Measurements from ENCODE around the gene MYO1G. TPM values are rescaled to one million over a fixed set of nuclear protein-coding genes. Genes with fewer than 3 reads are reported as not detected.

The MYO1G gene
- total and polyA plus RNA-seq, 9 of the 15 experiments (the other 6 are each of a cell fraction or from before 2014, with no cell fraction given) = 0.03 to 0.62 (median 0.13) TPM; not detected in 1

DNA sequence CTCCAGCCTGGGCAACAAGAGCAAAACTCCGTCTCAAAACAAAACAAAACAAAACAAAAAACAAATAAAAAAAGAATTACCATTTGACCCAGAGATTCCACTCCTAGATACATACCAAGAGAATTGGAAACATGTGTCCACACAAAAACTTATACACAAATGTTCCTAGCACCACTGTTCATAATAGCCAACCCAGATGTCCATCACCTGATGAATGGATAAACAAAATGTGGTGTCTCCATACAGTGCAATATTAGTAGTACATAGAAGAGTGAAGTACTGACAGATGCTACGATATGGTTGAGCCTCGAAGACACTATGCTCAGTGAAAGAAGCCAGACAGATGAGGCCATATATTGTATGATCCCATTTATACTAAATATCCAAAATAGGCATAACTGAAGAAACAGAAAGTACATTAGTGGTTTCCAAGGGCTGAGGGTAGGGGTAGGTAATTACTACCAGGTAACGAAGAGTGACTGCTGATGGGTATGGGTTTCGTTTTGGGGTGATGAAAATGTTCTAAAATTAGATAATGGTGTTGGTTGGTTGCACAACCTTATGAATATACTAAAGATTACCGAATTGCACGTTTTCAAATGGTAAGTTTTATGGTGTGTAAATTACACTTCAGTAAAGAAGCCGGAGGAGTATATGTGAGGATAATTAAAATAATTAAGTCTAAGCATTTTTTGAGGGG lies 20.0 kb downstream of the MYO1G start:
- H4K20me1 ChIP-seq (replicated peaks; ENCODE audit: control insufficient read depth, insufficient read depth, low read length) = no peaks in the 10 kb centered on the region
- no peaks in the 10 kb centered on the region for H3K36me3 ChIP-seq (ENCODE audit: control insufficient read depth, insufficient read depth, low read length)
- no peaks in the 10 kb centered on the region for H3K79me2 ChIP-seq (ENCODE audit: control insufficient read depth, insufficient read depth, low read length)
- no peaks in the 10 kb centered on the region for H3K27me3 ChIP-seq (ENCODE audit: control insufficient read depth in 2 of 2, insufficient read depth in 2 of 2, low read length in 2 of 2)
- H3K27ac ChIP-seq (ENCODE audit: extremely low read depth, low read depth, low read length) = peak overlapping the region; percentile 35; the same call in 2 of the 3 replicates
- DNase-seq (ENCODE audit: extremely low read depth in 1 of 4, low spot score in 3 of 4) = no peak
- H3K4me1 ChIP-seq (replicated peaks in 1 of 2; ENCODE audit: control insufficient read depth in 2 of 2, insufficient read depth in 2 of 2, low read length in 2 of 2) = peaks cover 28 to 39% of the 10 kb centered on the region in 2 experiments
- no peak overlapping the region for H3K4me3 ChIP-seq
- ChIA-PET CTCF (ENCODE audit: low intra/inter-chr PET ratio) (no interaction called here), POLR2A (interaction anchor here (0.5 to 0.6 kb wide), 2 partner anchors 11 to 28 kb away, joined by 3 read pairs; no protein-coding TSS in a partner anchor)
- no peak for FAIRE-seq
- ATAC-seq = no peak
- BruUV-seq (replicated peaks) = no TSS peak
- H3K9me1 ChIP-seq (ENCODE audit: control insufficient read depth, insufficient read depth, low read length) = no peaks in the 10 kb centered on the region
- peak overlapping the region; percentile 54 for H3K4me2 ChIP-seq (ENCODE audit: insufficient read depth, low read length)
- H2AFZ ChIP-seq (ENCODE audit: low read depth, low read length) = peak overlapping the region; percentile 80
- peak overlapping the region in 1 of 2 experiments; percentile 27; a peak in 2 of 4 replicates for H3K9ac ChIP-seq (ENCODE audit: insufficient read depth in 1 of 2, low read depth in 2 of 2, low read length in 2 of 2)
- no peaks in the 10 kb centered on the region for H3K9me3 ChIP-seq (replicated peaks; ENCODE audit: control insufficient read depth, insufficient read depth, low read depth, low read length)
- in situ Hi-C loops (cut with MboI) = no loop called here
- intact Hi-C loops (cut with micrococcal nuclease) = no loop called here
- 25% methylated on average over 8 of the region's 8 CpGs for WGBS (ENCODE audit: insufficient coverage, low coverage, missing lambda C conversion rate)
- TF ChIP-seq, protein P1, sequence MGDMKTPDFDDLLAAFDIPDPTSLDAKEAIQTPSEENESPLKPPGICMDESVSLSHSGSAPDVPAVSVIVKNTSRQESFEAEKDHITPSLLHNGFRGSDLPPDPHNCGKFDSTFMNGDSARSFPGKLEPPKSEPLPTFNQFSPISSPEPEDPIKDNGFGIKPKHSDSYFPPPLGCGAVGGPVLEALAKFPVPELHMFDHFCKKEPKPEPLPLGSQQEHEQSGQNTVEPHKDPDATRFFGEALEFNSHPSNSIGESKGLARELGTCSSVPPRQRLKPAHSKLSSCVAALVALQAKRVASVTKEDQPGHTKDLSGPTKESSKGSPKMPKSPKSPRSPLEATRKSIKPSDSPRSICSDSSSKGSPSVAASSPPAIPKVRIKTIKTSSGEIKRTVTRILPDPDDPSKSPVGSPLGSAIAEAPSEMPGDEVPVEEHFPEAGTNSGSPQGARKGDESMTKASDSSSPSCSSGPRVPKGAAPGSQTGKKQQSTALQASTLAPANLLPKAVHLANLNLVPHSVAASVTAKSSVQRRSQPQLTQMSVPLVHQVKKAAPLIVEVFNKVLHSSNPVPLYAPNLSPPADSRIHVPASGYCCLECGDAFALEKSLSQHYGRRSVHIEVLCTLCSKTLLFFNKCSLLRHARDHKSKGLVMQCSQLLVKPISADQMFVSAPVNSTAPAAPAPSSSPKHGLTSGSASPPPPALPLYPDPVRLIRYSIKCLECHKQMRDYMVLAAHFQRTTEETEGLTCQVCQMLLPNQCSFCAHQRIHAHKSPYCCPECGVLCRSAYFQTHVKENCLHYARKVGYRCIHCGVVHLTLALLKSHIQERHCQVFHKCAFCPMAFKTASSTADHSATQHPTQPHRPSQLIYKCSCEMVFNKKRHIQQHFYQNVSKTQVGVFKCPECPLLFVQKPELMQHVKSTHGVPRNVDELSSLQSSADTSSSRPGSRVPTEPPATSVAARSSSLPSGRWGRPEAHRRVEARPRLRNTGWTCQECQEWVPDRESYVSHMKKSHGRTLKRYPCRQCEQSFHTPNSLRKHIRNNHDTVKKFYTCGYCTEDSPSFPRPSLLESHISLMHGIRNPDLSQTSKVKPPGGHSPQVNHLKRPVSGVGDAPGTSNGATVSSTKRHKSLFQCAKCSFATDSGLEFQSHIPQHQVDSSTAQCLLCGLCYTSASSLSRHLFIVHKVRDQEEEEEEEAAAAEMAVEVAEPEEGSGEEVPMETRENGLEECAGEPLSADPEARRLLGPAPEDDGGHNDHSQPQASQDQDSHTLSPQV (IDR thresholded peaks at IDR 0.05) = peak; percentile 36
- no peak for TF ChIP-seq NFXL1 (CRISPR knock-in tag; IDR thresholded peaks at IDR 0.05)
- TF ChIP-seq NR2C1 (IDR thresholded peaks at IDR 0.05) = no peak
- TF ChIP-seq NR2C1 (tag; IDR thresholded peaks at IDR 0.05) = no peak
- TF ChIP-seq CEBPG (CRISPR knock-in tag; IDR thresholded peaks at IDR 0.05) = no peak
- TF ChIP-seq CEBPG (tag; conservative IDR thresholded peaks at IDR 0.05 in 1 of 2, IDR thresholded peaks at IDR 0.05 in 1 of 2) = peak; percentile 14 to 33; a peak in 1 of 4 replicates
- TF ChIP-seq, protein P2, sequence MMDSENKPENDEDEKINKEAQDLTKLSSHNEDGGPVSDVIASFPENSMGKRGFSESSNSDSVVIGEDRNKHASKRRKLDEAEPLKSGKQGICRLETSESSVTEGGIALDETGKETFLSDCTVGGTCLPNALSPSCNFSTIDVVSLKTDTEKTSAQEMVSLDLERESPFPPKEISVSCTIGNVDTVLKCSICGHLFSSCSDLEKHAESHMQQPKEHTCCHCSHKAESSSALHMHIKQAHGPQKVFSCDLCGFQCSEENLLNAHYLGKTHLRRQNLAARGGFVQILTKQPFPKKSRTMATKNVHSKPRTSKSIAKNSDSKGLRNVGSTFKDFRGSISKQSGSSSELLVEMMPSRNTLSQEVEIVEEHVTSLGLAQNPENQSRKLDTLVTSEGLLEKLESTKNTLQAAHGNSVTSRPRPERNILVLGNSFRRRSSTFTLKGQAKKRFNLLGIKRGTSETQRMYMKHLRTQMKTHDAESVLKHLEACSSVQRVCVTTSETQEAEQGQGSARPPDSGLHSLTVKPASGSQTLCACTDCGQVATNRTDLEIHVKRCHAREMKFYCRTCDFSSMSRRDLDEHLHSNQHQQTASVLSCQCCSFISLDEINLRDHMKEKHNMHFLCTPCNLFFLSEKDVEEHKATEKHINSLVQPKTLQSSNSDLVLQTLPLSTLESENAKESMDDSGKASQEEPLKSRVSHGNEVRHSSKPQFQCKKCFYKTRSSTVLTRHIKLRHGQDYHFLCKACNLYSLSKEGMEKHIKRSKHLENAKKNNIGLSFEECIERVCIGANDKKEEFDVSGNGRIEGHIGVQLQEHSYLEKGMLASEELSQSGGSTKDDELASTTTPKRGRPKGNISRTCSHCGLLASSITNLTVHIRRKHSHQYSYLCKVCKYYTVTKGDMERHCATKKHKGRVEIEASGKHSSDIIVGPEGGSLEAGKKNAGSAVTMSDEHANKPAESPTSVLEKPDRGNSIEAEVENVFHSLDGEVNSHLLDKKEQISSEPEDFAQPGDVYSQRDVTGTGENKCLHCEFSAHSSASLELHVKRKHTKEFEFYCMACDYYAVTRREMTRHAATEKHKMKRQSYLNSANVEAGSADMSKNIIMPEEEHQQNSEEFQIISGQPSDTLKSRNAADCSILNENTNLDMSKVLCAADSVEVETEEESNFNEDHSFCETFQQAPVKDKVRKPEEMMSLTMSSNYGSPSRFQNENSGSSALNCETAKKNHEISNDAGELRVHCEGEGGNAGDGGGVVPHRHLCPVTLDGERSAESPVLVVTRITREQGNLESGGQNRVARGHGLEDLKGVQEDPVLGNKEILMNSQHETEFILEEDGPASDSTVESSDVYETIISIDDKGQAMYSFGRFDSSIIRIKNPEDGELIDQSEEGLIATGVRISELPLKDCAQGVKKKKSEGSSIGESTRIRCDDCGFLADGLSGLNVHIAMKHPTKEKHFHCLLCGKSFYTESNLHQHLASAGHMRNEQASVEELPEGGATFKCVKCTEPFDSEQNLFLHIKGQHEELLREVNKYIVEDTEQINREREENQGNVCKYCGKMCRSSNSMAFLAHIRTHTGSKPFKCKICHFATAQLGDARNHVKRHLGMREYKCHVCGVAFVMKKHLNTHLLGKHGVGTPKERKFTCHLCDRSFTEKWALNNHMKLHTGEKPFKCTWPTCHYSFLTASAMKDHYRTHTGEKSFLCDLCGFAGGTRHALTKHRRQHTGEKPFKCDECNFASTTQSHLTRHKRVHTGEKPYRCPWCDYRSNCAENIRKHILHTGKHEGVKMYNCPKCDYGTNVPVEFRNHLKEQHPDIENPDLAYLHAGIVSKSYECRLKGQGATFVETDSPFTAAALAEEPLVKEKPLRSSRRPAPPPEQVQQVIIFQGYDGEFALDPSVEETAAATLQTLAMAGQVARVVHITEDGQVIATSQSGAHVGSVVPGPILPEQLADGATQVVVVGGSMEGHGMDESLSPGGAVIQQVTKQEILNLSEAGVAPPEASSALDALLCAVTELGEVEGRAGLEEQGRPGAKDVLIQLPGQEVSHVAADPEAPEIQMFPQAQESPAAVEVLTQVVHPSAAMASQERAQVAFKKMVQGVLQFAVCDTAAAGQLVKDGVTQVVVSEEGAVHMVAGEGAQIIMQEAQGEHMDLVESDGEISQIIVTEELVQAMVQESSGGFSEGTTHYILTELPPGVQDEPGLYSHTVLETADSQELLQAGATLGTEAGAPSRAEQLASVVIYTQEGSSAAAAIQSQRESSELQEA (IDR thresholded peaks at IDR 0.05; ENCODE audit: low read depth) = no peak
- TF ChIP-seq KAT7 (CRISPR knock-in tag; IDR thresholded peaks at IDR 0.05; ENCODE audit: borderline replicate concordance) = no peak
